GM12878 (cell line): ENCODE measurements around the gene COL4A5. TPM values are rescaled to one million over a fixed set of nuclear protein-coding genes. Genes with fewer than 3 reads are reported as not detected.

Experiments
- ATAC-seq: fragments of 200-7000 bp; cut with Tn5 transposase; 3 replicates; pipeline ENCODE4 v1.9.1; 2020; ENCODE audit warnings: mild to moderate bottlenecking, moderate library complexity
- BruUV-seq: library from RNA; stranded (reverse); fragments of 400-500 nt; replicated peaks from 2 replicates; lab custom pipeline; 2021; lab: Mats Ljungman, UMichigan
- CTCF ChIA-PET: fragments of 300-600 bp; sonication (Branson Sonifier 250); formaldehyde crosslinking; extraction: SDS; loops from one replicate; lab custom pipeline; 2021; ENCODE audit warnings: inconsistent platforms; lab: Yijun Ruan, JAX
- POLR2A ChIA-PET: fragments of 350-600 bp; formaldehyde crosslinking; extraction: SDS; loops from one replicate; lab custom pipeline; 2021; ENCODE audit warnings: inconsistent platforms; lab: Charles Lee
- RAD21 ChIA-PET: fragments of 300-600 bp; sonication (Branson Sonifier 250); formaldehyde crosslinking; loops from one replicate; lab custom pipeline; 2023; ENCODE audit warnings: antibody characterized with exemption; ENCODE audit not compliant: unreplicated experiment; lab: Charles Lee
- SMC1A ChIA-PET: fragments of 300-600 bp; sonication (Branson Sonifier 250); formaldehyde crosslinking; loops from one replicate; lab custom pipeline; 2023; ENCODE audit not compliant: unreplicated experiment, uncharacterized antibody; lab: Charles Lee
- DNase-seq: peaks from one replicate; pipeline ENCODE4 v3.0.0-alpha.2; 2011; ENCODE audit warnings: low read depth, low spot score
- FAIRE-seq: peaks from 3 replicates; lab custom pipeline; 2011; peaks lifted over from hg19 to GRCh38; lab: Jason Lieb, UNC
- H2AFZ ChIP-seq: 2 replicates; pipeline ENCODE4 v1.6.0; 2011; ENCODE audit warnings: low read depth, low read length, control low read depth; ENCODE audit not compliant: control insufficient read depth
- H3K27ac ChIP-seq: 2 replicates; pipeline ENCODE4 v1.5.1; 2011; ENCODE audit warnings: control low read depth; ENCODE audit not compliant: control insufficient read depth, insufficient read depth
- H3K27me3 ChIP-seq, 2 experiments: replicated peaks in 1 of 2; 2 replicates each; pipeline versions ENCODE4 v1.6.0 to v1.6.1; 2011; ENCODE audit warnings: low read length in 1 of 2; ENCODE audit not compliant: control insufficient read depth in 2 of 2, insufficient read depth in 2 of 2
- H3K36me3 ChIP-seq, 2 experiments: 2 replicates each; pipeline ENCODE4 v1.5.1; 2011; ENCODE audit warnings: low read length in 1 of 2; ENCODE audit not compliant: control insufficient read depth in 2 of 2, insufficient read depth in 2 of 2
- H3K4me1 ChIP-seq: 2 replicates; pipeline ENCODE4 v1.6.1; 2011; ENCODE audit warnings: mild to moderate bottlenecking, low read length, moderate library complexity, mixed read lengths; ENCODE audit not compliant: control insufficient read depth, insufficient read depth
- H3K4me2 ChIP-seq: 2 replicates; pipeline ENCODE4 v1.6.0; 2011; ENCODE audit warnings: control low read depth; ENCODE audit not compliant: control insufficient read depth, insufficient read depth
- H3K4me3 ChIP-seq: fragments of 200-600 bp; sonication (generic); 2 replicates; pipeline ENCODE4 v1.5.1; 2016
- H3K79me2 ChIP-seq: 2 replicates; pipeline ENCODE4 v1.6.0; 2011; ENCODE audit warnings: low read length; ENCODE audit not compliant: control insufficient read depth, insufficient read depth
- H3K9ac ChIP-seq: 2 replicates; pipeline ENCODE4 v1.8.0; 2011; ENCODE audit warnings: low read length, control low read depth, mixed read lengths; ENCODE audit not compliant: control insufficient read depth, insufficient read depth
- H3K9me3 ChIP-seq: replicated peaks from 3 replicates; pipeline ENCODE4 v1.5.1; 2011; ENCODE audit warnings: mild to moderate bottlenecking, low read length; ENCODE audit not compliant: control insufficient read depth, insufficient read depth
- H4K20me1 ChIP-seq: 2 replicates; pipeline ENCODE4 v1.6.0; 2011; ENCODE audit not compliant: control insufficient read depth, insufficient read depth
- BMI1 ChIP-seq: fragments of 450-650 bp; IDR thresholded peaks from 2 replicates; pipeline ENCODE4 v1.6.1; 2016; ENCODE audit warnings: mild to moderate bottlenecking, moderate library complexity, borderline replicate concordance
- BRCA1 ChIP-seq: IDR thresholded peaks from 2 replicates; pipeline ENCODE4 v1.6.1; 2011; ENCODE audit warnings: low read depth, low read length, improper control_type of control experiment
- FOXM1 ChIP-seq: IDR thresholded peaks from 2 replicates; pipeline ENCODE4 v1.6.1; 2012; ENCODE audit warnings: low read depth, mild to moderate bottlenecking, inconsistent platforms, low read length, moderate library complexity
- GATAD2B ChIP-seq: fragments of 450-650 bp; conservative IDR thresholded peaks from 2 replicates; pipeline ENCODE4 v1.6.1; 2017; ENCODE audit warnings: low read depth, mild to moderate bottlenecking, moderate library complexity
- IRF4 ChIP-seq: IDR thresholded peaks from 2 replicates; pipeline ENCODE4 v1.6.1; 2011; ENCODE audit warnings: low read depth, low read length
- MXI1 ChIP-seq: fragments of 150-350 bp; IDR thresholded peaks from 2 replicates; pipeline ENCODE4 v1.6.1; 2011; ENCODE audit warnings: low read depth, mild to moderate bottlenecking, inconsistent platforms, low read length, improper control_type of control experiment
- POLR2A ChIP-seq: IDR thresholded peaks from 2 replicates; pipeline ENCODE4 v1.6.1; 2011; ENCODE audit warnings: low read depth, mild to moderate bottlenecking, low read length
- SREBF1 ChIP-seq: IDR thresholded peaks from 2 replicates; pipeline ENCODE4 v1.6.1; 2012; ENCODE audit warnings: mild to moderate bottlenecking, low read length
- STAT3 ChIP-seq: IDR thresholded peaks from 2 replicates; pipeline ENCODE4 v1.6.1; 2011; ENCODE audit warnings: low read depth, low read length, improper control_type of control experiment
- TCF3 ChIP-seq: IDR thresholded peaks from 2 replicates; pipeline ENCODE4 v1.6.1; 2012; ENCODE audit warnings: low read depth, mild to moderate bottlenecking, low read length, borderline replicate concordance; ENCODE audit not compliant: insufficient read depth
- ZZZ3 ChIP-seq: IDR thresholded peaks from 2 replicates; pipeline ENCODE4 v1.6.1; 2011; ENCODE audit warnings: low read depth; ENCODE audit not compliant: control insufficient read depth, insufficient read length
- WGBS: methylation state at CpG from one replicate; pipeline ENCODE4 v1.1.6; 2016; ENCODE audit warnings: low lambda C conversion rate; ENCODE audit not compliant: insufficient replicate concordance, insufficient coverage; ENCODE audit errors: missing lambda C conversion rate; 5-methylcytosine and 5-hydroxymethylcytosine counted together
- in situ Hi-C: fragments of 300-500 bp; cut with MboI; formaldehyde crosslinking; loops from 9 replicates; pipeline ENCODE4 v1.14.3; 2018; ENCODE audit warnings: mixed read lengths
- intact Hi-C: fragments of 100-400 bp; cut with micrococcal nuclease; formaldehyde crosslinking; loops from one replicate; pipeline ENCODE4 v1.14.2; 2022; ENCODE audit not compliant: unreplicated experiment
- polyA plus RNA-seq, 11 experiments: library from polyadenylated mRNA; depleted of rRNA in 4 of 11; unstranded in 6 of 11; stranded (reverse) in 5 of 11; fragments of >200 nt; fragmentation: Nextera tagmentation in 4 of 11; fragmentation: Illumina TruSeq in 1 of 11; extraction: Ambion mirVana in 4 of 11; extraction: Trizol in 1 of 11; gene quantifications; 1 replicate in 1 of 11; 2 replicates in 10 of 11; pipeline versions ENCODE4 v1.2.1 to v1.2.3, GENCODE V29; 2011 to 2016; ENCODE audit warnings: inconsistent platforms in 2 of 11, missing spikeins in 2 of 11, low read depth in 1 of 11
- total RNA-seq, 4 experiments: library from RNA; depleted of rRNA in 3 of 4; stranded (reverse); fragments of >200 nt in 3 of 4; fragmentation: Illumina TruSeq in 1 of 4; extraction: Trizol in 1 of 4; gene quantifications; 2 replicates each; pipeline versions ENCODE4 v1.2.1 to v1.2.3, GENCODE V29; 2013 to 2021
- TF ChIP-seq, protein P1 (sequence below): fragments of 450-650 bp; IDR thresholded peaks from 2 replicates; pipeline ENCODE4 v1.6.1; 2018; ENCODE audit warnings: mild to moderate bottlenecking, low read depth, moderate library complexity; ENCODE audit not compliant: partially characterized antibody
- TF ChIP-seq, protein P2 (sequence below): fragments of 450-650 bp; formaldehyde crosslinking; IDR thresholded peaks from 2 replicates; pipeline ENCODE4 v1.4.0; 2020; ENCODE audit warnings: mild to moderate bottlenecking, moderate library complexity
- TF ChIP-seq, protein P3 (sequence below): fragments of 450-650 bp; IDR thresholded peaks from 2 replicates; pipeline ENCODE4 v1.6.1; 2016; ENCODE audit warnings: mild to moderate bottlenecking, moderate library complexity, borderline replicate concordance

The COL4A5 gene
- total and polyA plus RNA-seq, 10 of the 15 experiments (the other 5 are each of a cell fraction or from before 2014, with no cell fraction given): 0.13 to 2.8 (median 0.38) TPM; not detected in 1

DNA sequence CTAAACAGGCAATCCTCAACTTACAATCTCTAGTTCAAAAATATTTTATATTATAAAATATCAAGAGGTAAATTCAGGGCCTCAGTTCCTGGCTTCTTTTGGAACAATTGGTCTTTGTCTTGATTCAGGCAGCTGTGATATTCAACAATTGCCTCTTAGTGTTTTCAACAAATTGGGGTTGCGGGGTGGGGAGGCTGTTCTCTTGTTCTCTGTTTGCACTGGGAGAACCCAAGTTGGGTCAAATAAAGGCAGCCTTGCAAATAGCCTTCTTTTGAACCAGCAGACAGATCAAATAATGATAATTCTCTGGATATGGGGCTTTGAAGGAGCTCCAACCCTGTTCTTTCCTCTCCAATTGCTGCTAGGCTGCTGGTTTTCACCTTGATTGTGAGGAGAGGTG is 142.5 kb downstream of the COL4A5 start:
- intact Hi-C loops (no loop called here), in situ Hi-C loops (no loop called here)
- no peaks in the 10 kb centered on the region for H3K36me3 ChIP-seq
- no peaks in the 10 kb centered on the region for H4K20me1 ChIP-seq
- WGBS: 39% methylated on average over 1 of the region's 1 CpG
- H3K27ac ChIP-seq: no peak overlapping the region
- no peaks in the 10 kb centered on the region for H3K9me3 ChIP-seq
- ATAC-seq (no peak), FAIRE-seq (no peak), DNase-seq (no peak)
- no peaks in the 10 kb centered on the region for H3K79me2 ChIP-seq
- no TSS peak for BruUV-seq
- no peak overlapping the region for H3K9ac ChIP-seq
- ChIA-PET SMC1A (interaction anchor here (0.6 to 3.9 kb wide), 2 partner anchors 28 to 802 kb away, joined by 4 to 56 read pairs; no protein-coding TSS in a partner anchor), RAD21 (interaction anchor here (0.7 to 1.1 kb wide), 3 partner anchors 117 to 802 kb away, joined by 3 to 5 read pairs (median 4); no protein-coding TSS in a partner anchor), POLR2A (interaction anchor here (0.5 to 0.7 kb wide), 2 partner anchors 39 to 392 kb away, joined by 3 read pairs; no protein-coding TSS in a partner anchor), CTCF (interaction anchor here (1.0 to 5.1 kb wide), 3 partner anchors 116 to 802 kb away, joined by 3 to 83 read pairs (median 5); no protein-coding TSS in a partner anchor)
- H3K4me2 ChIP-seq: no peak overlapping the region
- H3K4me3 ChIP-seq: no peak overlapping the region
- no peak overlapping the region for H2AFZ ChIP-seq
- no peaks in the 10 kb centered on the region for H3K27me3 ChIP-seq
- H3K4me1 ChIP-seq: no peaks in the 10 kb centered on the region
- no peak for TF ChIP-seq BRCA1
- TF ChIP-seq SREBF1: no peak
- no peak for TF ChIP-seq STAT3
- TF ChIP-seq, protein P1, sequence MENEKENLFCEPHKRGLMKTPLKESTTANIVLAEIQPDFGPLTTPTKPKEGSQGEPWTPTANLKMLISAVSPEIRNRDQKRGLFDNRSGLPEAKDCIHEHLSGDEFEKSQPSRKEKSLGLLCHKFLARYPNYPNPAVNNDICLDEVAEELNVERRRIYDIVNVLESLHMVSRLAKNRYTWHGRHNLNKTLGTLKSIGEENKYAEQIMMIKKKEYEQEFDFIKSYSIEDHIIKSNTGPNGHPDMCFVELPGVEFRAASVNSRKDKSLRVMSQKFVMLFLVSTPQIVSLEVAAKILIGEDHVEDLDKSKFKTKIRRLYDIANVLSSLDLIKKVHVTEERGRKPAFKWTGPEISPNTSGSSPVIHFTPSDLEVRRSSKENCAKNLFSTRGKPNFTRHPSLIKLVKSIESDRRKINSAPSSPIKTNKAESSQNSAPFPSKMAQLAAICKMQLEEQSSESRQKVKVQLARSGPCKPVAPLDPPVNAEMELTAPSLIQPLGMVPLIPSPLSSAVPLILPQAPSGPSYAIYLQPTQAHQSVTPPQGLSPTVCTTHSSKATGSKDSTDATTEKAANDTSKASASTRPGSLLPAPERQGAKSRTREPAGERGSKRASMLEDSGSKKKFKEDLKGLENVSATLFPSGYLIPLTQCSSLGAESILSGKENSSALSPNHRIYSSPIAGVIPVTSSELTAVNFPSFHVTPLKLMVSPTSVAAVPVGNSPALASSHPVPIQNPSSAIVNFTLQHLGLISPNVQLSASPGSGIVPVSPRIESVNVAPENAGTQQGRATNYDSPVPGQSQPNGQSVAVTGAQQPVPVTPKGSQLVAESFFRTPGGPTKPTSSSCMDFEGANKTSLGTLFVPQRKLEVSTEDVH: no peak
- TF ChIP-seq FOXM1: no peak
- no peak for TF ChIP-seq POLR2A
- TF ChIP-seq TCF3: no peak
- TF ChIP-seq IRF4: no peak
- TF ChIP-seq MXI1: no peak
- no peak for TF ChIP-seq GATAD2B
- no peak for TF ChIP-seq ZZZ3
- TF ChIP-seq BMI1: no peak
- TF ChIP-seq, protein P2, sequence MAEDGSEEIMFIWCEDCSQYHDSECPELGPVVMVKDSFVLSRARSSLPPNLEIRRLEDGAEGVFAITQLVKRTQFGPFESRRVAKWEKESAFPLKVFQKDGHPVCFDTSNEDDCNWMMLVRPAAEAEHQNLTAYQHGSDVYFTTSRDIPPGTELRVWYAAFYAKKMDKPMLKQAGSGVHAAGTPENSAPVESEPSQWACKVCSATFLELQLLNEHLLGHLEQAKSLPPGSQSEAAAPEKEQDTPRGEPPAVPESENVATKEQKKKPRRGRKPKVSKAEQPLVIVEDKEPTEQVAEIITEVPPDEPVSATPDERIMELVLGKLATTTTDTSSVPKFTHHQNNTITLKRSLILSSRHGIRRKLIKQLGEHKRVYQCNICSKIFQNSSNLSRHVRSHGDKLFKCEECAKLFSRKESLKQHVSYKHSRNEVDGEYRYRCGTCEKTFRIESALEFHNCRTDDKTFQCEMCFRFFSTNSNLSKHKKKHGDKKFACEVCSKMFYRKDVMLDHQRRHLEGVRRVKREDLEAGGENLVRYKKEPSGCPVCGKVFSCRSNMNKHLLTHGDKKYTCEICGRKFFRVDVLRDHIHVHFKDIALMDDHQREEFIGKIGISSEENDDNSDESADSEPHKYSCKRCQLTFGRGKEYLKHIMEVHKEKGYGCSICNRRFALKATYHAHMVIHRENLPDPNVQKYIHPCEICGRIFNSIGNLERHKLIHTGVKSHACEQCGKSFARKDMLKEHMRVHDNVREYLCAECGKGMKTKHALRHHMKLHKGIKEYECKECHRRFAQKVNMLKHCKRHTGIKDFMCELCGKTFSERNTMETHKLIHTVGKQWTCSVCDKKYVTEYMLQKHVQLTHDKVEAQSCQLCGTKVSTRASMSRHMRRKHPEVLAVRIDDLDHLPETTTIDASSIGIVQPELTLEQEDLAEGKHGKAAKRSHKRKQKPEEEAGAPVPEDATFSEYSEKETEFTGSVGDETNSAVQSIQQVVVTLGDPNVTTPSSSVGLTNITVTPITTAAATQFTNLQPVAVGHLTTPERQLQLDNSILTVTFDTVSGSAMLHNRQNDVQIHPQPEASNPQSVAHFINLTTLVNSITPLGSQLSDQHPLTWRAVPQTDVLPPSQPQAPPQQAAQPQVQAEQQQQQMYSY (CRISPR knock-in tag): no peak
- TF ChIP-seq, protein P3, sequence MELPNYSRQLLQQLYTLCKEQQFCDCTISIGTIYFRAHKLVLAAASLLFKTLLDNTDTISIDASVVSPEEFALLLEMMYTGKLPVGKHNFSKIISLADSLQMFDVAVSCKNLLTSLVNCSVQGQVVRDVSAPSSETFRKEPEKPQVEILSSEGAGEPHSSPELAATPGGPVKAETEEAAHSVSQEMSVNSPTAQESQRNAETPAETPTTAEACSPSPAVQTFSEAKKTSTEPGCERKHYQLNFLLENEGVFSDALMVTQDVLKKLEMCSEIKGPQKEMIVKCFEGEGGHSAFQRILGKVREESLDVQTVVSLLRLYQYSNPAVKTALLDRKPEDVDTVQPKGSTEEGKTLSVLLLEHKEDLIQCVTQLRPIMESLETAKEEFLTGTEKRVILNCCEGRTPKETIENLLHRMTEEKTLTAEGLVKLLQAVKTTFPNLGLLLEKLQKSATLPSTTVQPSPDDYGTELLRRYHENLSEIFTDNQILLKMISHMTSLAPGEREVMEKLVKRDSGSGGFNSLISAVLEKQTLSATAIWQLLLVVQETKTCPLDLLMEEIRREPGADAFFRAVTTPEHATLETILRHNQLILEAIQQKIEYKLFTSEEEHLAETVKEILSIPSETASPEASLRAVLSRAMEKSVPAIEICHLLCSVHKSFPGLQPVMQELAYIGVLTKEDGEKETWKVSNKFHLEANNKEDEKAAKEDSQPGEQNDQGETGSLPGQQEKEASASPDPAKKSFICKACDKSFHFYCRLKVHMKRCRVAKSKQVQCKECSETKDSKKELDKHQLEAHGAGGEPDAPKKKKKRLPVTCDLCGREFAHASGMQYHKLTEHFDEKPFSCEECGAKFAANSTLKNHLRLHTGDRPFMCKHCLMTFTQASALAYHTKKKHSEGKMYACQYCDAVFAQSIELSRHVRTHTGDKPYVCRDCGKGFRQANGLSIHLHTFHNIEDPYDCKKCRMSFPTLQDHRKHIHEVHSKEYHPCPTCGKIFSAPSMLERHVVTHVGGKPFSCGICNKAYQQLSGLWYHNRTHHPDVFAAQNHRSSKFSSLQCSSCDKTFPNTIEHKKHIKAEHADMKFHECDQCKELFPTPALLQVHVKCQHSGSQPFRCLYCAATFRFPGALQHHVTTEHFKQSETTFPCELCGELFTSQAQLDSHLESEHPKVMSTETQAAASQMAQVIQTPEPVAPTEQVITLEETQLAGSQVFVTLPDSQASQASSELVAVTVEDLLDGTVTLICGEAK: no peak
